GM12878 (cell line): ENCODE results near the gene SMIM21. TPM values are rescaled to one million over a fixed set of nuclear protein-coding genes. Genes with fewer than 3 reads are reported as not detected.

Source experiments
- ATAC-seq: fragments of 200-7000 bp; cut with Tn5 transposase; 3 replicates; pipeline ENCODE4 v1.9.1; 2020; ENCODE audit warnings: mild to moderate bottlenecking, moderate library complexity
- BruUV-seq: library from RNA; stranded (reverse); fragments of 400-500 nt; replicated peaks from 2 replicates; lab custom pipeline; 2021; lab: Mats Ljungman, UMichigan
- CTCF ChIA-PET: fragments of 300-600 bp; sonication (Branson Sonifier 250); formaldehyde crosslinking; extraction: SDS; loops from one replicate; lab custom pipeline; 2021; ENCODE audit warnings: inconsistent platforms; lab: Yijun Ruan, JAX
- POLR2A ChIA-PET: fragments of 350-600 bp; formaldehyde crosslinking; extraction: SDS; loops from one replicate; lab custom pipeline; 2021; ENCODE audit warnings: inconsistent platforms; lab: Charles Lee
- RAD21 ChIA-PET: fragments of 300-600 bp; sonication (Branson Sonifier 250); formaldehyde crosslinking; loops from one replicate; lab custom pipeline; 2023; ENCODE audit warnings: antibody characterized with exemption; ENCODE audit not compliant: unreplicated experiment; lab: Charles Lee
- SMC1A ChIA-PET: fragments of 300-600 bp; sonication (Branson Sonifier 250); formaldehyde crosslinking; loops from one replicate; lab custom pipeline; 2023; ENCODE audit not compliant: unreplicated experiment, uncharacterized antibody; lab: Charles Lee
- DNase-seq: peaks from one replicate; pipeline ENCODE4 v3.0.0-alpha.2; 2011; ENCODE audit warnings: low read depth, low spot score
- FAIRE-seq: peaks from 3 replicates; lab custom pipeline; 2011; peaks lifted over from hg19 to GRCh38; lab: Jason Lieb, UNC
- H2AFZ ChIP-seq: 2 replicates; pipeline ENCODE4 v1.6.0; 2011; ENCODE audit warnings: low read depth, low read length, control low read depth; ENCODE audit not compliant: control insufficient read depth
- H3K27ac ChIP-seq: 2 replicates; pipeline ENCODE4 v1.5.1; 2011; ENCODE audit warnings: control low read depth; ENCODE audit not compliant: control insufficient read depth, insufficient read depth
- H3K27me3 ChIP-seq, 2 experiments: replicated peaks in 1 of 2; 2 replicates each; pipeline versions ENCODE4 v1.6.0 to v1.6.1; 2011; ENCODE audit warnings: low read length in 1 of 2; ENCODE audit not compliant: control insufficient read depth in 2 of 2, insufficient read depth in 2 of 2
- H3K36me3 ChIP-seq, 2 experiments: 2 replicates each; pipeline ENCODE4 v1.5.1; 2011; ENCODE audit warnings: low read length in 1 of 2; ENCODE audit not compliant: control insufficient read depth in 2 of 2, insufficient read depth in 2 of 2
- H3K4me1 ChIP-seq: 2 replicates; pipeline ENCODE4 v1.6.1; 2011; ENCODE audit warnings: mild to moderate bottlenecking, low read length, moderate library complexity, mixed read lengths; ENCODE audit not compliant: control insufficient read depth, insufficient read depth
- H3K4me2 ChIP-seq: 2 replicates; pipeline ENCODE4 v1.6.0; 2011; ENCODE audit warnings: control low read depth; ENCODE audit not compliant: control insufficient read depth, insufficient read depth
- H3K4me3 ChIP-seq: fragments of 200-600 bp; sonication (generic); 2 replicates; pipeline ENCODE4 v1.5.1; 2016
- H3K79me2 ChIP-seq: 2 replicates; pipeline ENCODE4 v1.6.0; 2011; ENCODE audit warnings: low read length; ENCODE audit not compliant: control insufficient read depth, insufficient read depth
- H3K9ac ChIP-seq: 2 replicates; pipeline ENCODE4 v1.8.0; 2011; ENCODE audit warnings: low read length, control low read depth, mixed read lengths; ENCODE audit not compliant: control insufficient read depth, insufficient read depth
- H3K9me3 ChIP-seq: replicated peaks from 3 replicates; pipeline ENCODE4 v1.5.1; 2011; ENCODE audit warnings: mild to moderate bottlenecking, low read length; ENCODE audit not compliant: control insufficient read depth, insufficient read depth
- H4K20me1 ChIP-seq: 2 replicates; pipeline ENCODE4 v1.6.0; 2011; ENCODE audit not compliant: control insufficient read depth, insufficient read depth
- ASH2L ChIP-seq: fragments of 300-600, 200-600 bp; sonication (generic); IDR thresholded peaks from 2 replicates; pipeline ENCODE4 v1.6.1; 2017; ENCODE audit warnings: low read depth, mild to moderate bottlenecking, borderline replicate concordance
- BCLAF1 ChIP-seq: fragments of 450-650 bp; IDR thresholded peaks from 2 replicates; pipeline ENCODE4 v1.6.1; 2017; ENCODE audit warnings: antibody characterized with exemption, mild to moderate bottlenecking, moderate library complexity
- CHD1 ChIP-seq: IDR thresholded peaks from 2 replicates; pipeline ENCODE4 v1.6.1; 2012; ENCODE audit warnings: low read depth, low read length, improper control_type of control experiment
- FOS ChIP-seq: IDR thresholded peaks from 3 replicates; pipeline ENCODE4 v1.6.1; 2011; ENCODE audit warnings: borderline replicate concordance; ENCODE audit not compliant: insufficient read length; ENCODE audit errors: extremely low read depth
- HCFC1 ChIP-seq: fragments of 150-350 bp; IDR thresholded peaks from 2 replicates; pipeline ENCODE4 v1.6.1; 2014; ENCODE audit warnings: low read length
- JUNB ChIP-seq: IDR thresholded peaks from 2 replicates; pipeline ENCODE4 v1.6.1; 2016; ENCODE audit warnings: antibody characterized with exemption, mild to moderate bottlenecking
- KDM1A ChIP-seq: fragments of 200-600 bp; sonication (generic); IDR thresholded peaks from 2 replicates; pipeline ENCODE4 v1.6.1; 2016; ENCODE audit warnings: borderline replicate concordance
- NFYB ChIP-seq: IDR thresholded peaks from 2 replicates; pipeline ENCODE4 v1.6.1; 2011; ENCODE audit warnings: low read depth, mild to moderate bottlenecking, low read length, improper control_type of control experiment, moderate library complexity; ENCODE audit not compliant: insufficient read depth
- NR2F1 ChIP-seq: fragments of 450-650 bp; conservative IDR thresholded peaks from 2 replicates; pipeline ENCODE4 v1.6.1; 2017; ENCODE audit warnings: mild to moderate bottlenecking
- POLR2A ChIP-seq: IDR thresholded peaks from 2 replicates; pipeline ENCODE4 v1.6.1; 2011; ENCODE audit warnings: low read depth, mild to moderate bottlenecking, low read length
- RAD51 ChIP-seq: fragments of 450-650 bp; IDR thresholded peaks from 2 replicates; pipeline ENCODE4 v1.6.1; 2016; ENCODE audit warnings: moderate library complexity, mild to moderate bottlenecking, inconsistent platforms
- SREBF1 ChIP-seq: IDR thresholded peaks from 2 replicates; pipeline ENCODE4 v1.6.1; 2012; ENCODE audit warnings: mild to moderate bottlenecking, low read length
- SUPT20H ChIP-seq: IDR thresholded peaks from 2 replicates; pipeline ENCODE4 v1.6.1; 2011; ENCODE audit warnings: low read depth, mild to moderate bottlenecking, low read length, moderate library complexity, borderline replicate concordance; ENCODE audit not compliant: control insufficient read depth
- TARDBP ChIP-seq: IDR thresholded peaks from 2 replicates; pipeline ENCODE4 v1.6.1; 2016; ENCODE audit warnings: borderline replicate concordance
- WGBS: methylation state at CpG from one replicate; pipeline ENCODE4 v1.1.6; 2016; ENCODE audit warnings: low lambda C conversion rate; ENCODE audit not compliant: insufficient replicate concordance, insufficient coverage; ENCODE audit errors: missing lambda C conversion rate; 5-methylcytosine and 5-hydroxymethylcytosine counted together
- in situ Hi-C: fragments of 300-500 bp; cut with MboI; formaldehyde crosslinking; loops from 9 replicates; pipeline ENCODE4 v1.14.3; 2018; ENCODE audit warnings: mixed read lengths
- intact Hi-C: fragments of 100-400 bp; cut with micrococcal nuclease; formaldehyde crosslinking; loops from one replicate; pipeline ENCODE4 v1.14.2; 2022; ENCODE audit not compliant: unreplicated experiment
- polyA plus RNA-seq, 11 experiments: library from polyadenylated mRNA; depleted of rRNA in 4 of 11; unstranded in 6 of 11; stranded (reverse) in 5 of 11; fragments of >200 nt; fragmentation: Nextera tagmentation in 4 of 11; fragmentation: Illumina TruSeq in 1 of 11; extraction: Ambion mirVana in 4 of 11; extraction: Trizol in 1 of 11; gene quantifications; 1 replicate in 1 of 11; 2 replicates in 10 of 11; pipeline versions ENCODE4 v1.2.1 to v1.2.3, GENCODE V29; 2011 to 2016; ENCODE audit warnings: inconsistent platforms in 2 of 11, missing spikeins in 2 of 11, low read depth in 1 of 11
- total RNA-seq, 4 experiments: library from RNA; depleted of rRNA in 3 of 4; stranded (reverse); fragments of >200 nt in 3 of 4; fragmentation: Illumina TruSeq in 1 of 4; extraction: Trizol in 1 of 4; gene quantifications; 2 replicates each; pipeline versions ENCODE4 v1.2.1 to v1.2.3, GENCODE V29; 2013 to 2021
- TF ChIP-seq, protein P1 (sequence below): fragments of 450-650 bp; IDR thresholded peaks from 2 replicates; pipeline ENCODE4 v1.6.1; 2017; ENCODE audit warnings: mild to moderate bottlenecking, low read depth, inconsistent platforms; ENCODE audit not compliant: poor library complexity, severe bottlenecking
- TF ChIP-seq, protein P2 (sequence below): fragments of 150-350 bp; IDR thresholded peaks from 2 replicates; pipeline ENCODE4 v1.6.1; 2014; ENCODE audit warnings: mild to moderate bottlenecking, low read depth, low read length

The SMIM21 gene
- total and polyA plus RNA-seq, 10 of the 15 experiments (the other 5 are each of a cell fraction or from before 2014, with no cell fraction given) = not detected

DNA sequence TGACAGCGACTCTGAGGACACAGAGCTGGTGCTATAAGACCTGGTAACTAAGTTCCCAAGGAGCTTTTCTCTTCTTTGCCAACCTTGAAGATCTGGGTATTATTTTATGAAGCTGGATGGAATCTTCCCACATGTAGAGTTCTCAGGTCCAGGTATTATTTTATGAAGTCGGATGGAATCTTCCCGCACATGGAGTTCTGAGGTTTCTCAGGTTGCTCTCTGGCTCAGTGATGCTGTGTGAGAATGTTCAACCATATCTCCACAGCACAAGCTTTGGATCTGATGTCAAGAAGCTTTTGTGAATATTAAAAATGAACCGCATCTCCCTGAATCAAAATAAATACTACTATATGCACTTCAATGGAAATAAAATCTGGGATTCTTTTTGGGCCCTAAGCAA lies at the start of gene SMIM21 (continued):
- TF ChIP-seq BCLAF1 (no peak), ASH2L (no peak), SUPT20H (no peak)

GRCh38 chr18:75475228-75475627 lies 47.7 kb upstream of the SMIM21 start:
- H3K4me3 ChIP-seq = no peak overlapping the region
- WGBS = 40% methylated on average over 2 of the region's 2 CpGs

More at GRCh38 chr18:75475228-75475627, 47.7 kb upstream of the SMIM21 start:
- TF ChIP-seq HCFC1 = no peak
- TF ChIP-seq SREBF1 = no peak
- no peak for TF ChIP-seq POLR2A
- TF ChIP-seq JUNB = no peak
- TF ChIP-seq, protein P1, sequence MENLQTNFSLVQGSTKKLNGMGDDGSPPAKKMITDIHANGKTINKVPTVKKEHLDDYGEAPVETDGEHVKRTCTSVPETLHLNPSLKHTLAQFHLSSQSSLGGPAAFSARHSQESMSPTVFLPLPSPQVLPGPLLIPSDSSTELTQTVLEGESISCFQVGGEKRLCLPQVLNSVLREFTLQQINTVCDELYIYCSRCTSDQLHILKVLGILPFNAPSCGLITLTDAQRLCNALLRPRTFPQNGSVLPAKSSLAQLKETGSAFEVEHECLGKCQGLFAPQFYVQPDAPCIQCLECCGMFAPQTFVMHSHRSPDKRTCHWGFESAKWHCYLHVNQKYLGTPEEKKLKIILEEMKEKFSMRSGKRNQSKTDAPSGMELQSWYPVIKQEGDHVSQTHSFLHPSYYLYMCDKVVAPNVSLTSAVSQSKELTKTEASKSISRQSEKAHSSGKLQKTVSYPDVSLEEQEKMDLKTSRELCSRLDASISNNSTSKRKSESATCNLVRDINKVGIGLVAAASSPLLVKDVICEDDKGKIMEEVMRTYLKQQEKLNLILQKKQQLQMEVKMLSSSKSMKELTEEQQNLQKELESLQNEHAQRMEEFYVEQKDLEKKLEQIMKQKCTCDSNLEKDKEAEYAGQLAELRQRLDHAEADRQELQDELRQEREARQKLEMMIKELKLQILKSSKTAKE = no peak
- no peak for TF ChIP-seq NR2F1
- TF ChIP-seq NFYB = no peak
- no peak for TF ChIP-seq TARDBP
- TF ChIP-seq KDM1A = no peak
- no peak for TF ChIP-seq CHD1
- TF ChIP-seq, protein P2, sequence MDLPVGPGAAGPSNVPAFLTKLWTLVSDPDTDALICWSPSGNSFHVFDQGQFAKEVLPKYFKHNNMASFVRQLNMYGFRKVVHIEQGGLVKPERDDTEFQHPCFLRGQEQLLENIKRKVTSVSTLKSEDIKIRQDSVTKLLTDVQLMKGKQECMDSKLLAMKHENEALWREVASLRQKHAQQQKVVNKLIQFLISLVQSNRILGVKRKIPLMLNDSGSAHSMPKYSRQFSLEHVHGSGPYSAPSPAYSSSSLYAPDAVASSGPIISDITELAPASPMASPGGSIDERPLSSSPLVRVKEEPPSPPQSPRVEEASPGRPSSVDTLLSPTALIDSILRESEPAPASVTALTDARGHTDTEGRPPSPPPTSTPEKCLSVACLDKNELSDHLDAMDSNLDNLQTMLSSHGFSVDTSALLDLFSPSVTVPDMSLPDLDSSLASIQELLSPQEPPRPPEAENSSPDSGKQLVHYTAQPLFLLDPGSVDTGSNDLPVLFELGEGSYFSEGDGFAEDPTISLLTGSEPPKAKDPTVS = no peak
- TF ChIP-seq FOS = no peak
- no peak for TF ChIP-seq RAD51
- TF ChIP-seq, all 136 proteins: peak for 0
- in situ Hi-C loops = loop anchor here (10.0 kb wide), 2 partner anchors 300 to 810 kb away; no protein-coding TSS in a partner anchor
- H3K4me1 ChIP-seq = no peaks in the 10 kb centered on the region
- H3K27ac ChIP-seq = no peak overlapping the region
- ATAC-seq (no peak), DNase-seq (no peak), FAIRE-seq (no peak)
- no peaks in the 10 kb centered on the region for H4K20me1 ChIP-seq
- BruUV-seq = no TSS peak
- no peak overlapping the region for H3K4me2 ChIP-seq
- intact Hi-C loops = loop anchor here (10.0 kb wide), 1 partner anchor 300 kb away; no protein-coding TSS in a partner anchor
- H3K9me3 ChIP-seq = no peaks in the 10 kb centered on the region
- SMC1A ChIA-PET = interaction anchor here (1.1 kb wide), 1 partner anchor 10 kb away, joined by 3 read pairs; no protein-coding TSS in a partner anchor
- no peaks in the 10 kb centered on the region for H3K27me3 ChIP-seq
- H3K9ac ChIP-seq = no peak overlapping the region
- POLR2A ChIA-PET = no interaction called here
- RAD21 ChIA-PET = no interaction called here
- H2AFZ ChIP-seq = no peak overlapping the region
- H3K36me3 ChIP-seq = no peaks in the 10 kb centered on the region
- H3K79me2 ChIP-seq = no peaks in the 10 kb centered on the region
- CTCF ChIA-PET = interaction anchor here (0.6 kb wide), 2 partner anchors 81 to 1234 kb away, joined by 3 to 5 read pairs; no protein-coding TSS in a partner anchor
